Activated naive CD8-positive, alpha-beta T cell treated with anti-CD3 and anti-CD28 coated beads, Interleukin-2, amount 50 U/mL, for 24 hours (primary cell): ENCODE measurements around the gene KLHL36.
A peak's percentile ranks its signal among the peaks of the same experiment; 100 is the strongest.

ENCODE experiments used
- ATAC-seq: fragments of 150-1000 bp; cut with Tn5 transposase; one replicate; pipeline ENCODE4 v1.10.0; 2021
- DNase-seq: peaks from one replicate; pipeline ENCODE4 v3.0.0; 2021
- H3K27ac Mint-ChIP-seq: one replicate; pipeline ENCODE4 v1.8.0; 2021; ENCODE audit warnings: mild to moderate bottlenecking, mixed read lengths
- H3K27me3 Mint-ChIP-seq: one replicate; pipeline ENCODE4 v1.8.0; 2021; ENCODE audit warnings: mixed read lengths
- H3K36me3 Mint-ChIP-seq: one replicate; pipeline ENCODE4 v1.8.0; 2021; ENCODE audit warnings: low read depth, mixed read lengths
- H3K4me1 Mint-ChIP-seq: one replicate; pipeline ENCODE4 v1.8.0; 2021; ENCODE audit warnings: mixed read lengths
- H3K4me3 Mint-ChIP-seq: one replicate; pipeline ENCODE4 v1.8.0; 2021; ENCODE audit warnings: mild to moderate bottlenecking, moderate library complexity, mixed read lengths
- H3K9me3 Mint-ChIP-seq: one replicate; pipeline ENCODE4 v1.8.0; 2021; ENCODE audit warnings: mixed read lengths

The KLHL36 gene

DNA sequence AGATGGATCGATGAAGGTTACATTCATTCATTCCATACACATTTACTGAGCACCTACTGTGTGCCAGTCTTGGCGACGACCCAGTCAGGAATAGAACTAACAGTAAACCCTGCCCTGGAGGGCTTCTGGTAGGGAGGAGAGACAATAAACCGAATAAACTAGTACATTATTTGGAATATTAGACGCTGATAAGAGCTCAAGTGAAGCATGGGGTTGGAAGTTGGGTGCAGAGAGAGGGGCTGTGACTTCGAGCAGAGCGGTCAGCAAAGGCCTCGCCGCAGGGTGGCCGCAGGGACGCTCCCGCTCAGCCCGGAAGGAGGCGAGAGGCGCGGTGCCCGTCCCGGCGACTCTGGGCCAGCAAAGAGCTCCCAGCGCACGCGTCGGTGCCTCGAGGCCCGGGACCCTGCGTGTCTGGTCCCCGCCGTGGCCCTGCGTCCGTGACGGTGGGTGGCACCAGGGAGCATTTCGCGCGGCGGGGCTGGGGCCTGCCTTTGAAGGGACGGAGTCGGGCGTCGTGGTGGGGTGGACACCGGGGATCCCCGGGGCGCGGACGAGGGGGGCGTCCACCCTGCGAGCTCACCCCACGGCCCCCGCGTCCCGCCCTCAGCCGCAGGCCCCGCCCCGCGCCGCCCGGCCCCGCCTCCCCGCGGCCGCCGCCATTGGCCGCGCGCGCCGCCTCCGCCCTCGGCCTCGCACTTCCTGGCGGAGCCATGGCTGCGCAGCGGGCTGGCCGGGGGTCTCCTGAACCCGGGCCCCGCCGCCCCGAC is at the start of gene KLHL36:
Gene KLHL36 (plus strand): TSS at position 684 of the 767 bp plus-strand sequence. CDS start 2,357 bp downstream, outside the sequence.
- Mint-ChIP-seq H3K27ac (peak within 1 kb of the TSS; percentile 89), H3K36me3 (peaks cover 17% of the 10 kb centered on the region), H3K4me3 (peak within 1 kb of the TSS; percentile 87), H3K4me1 (peaks cover 47% of the 10 kb centered on the region), H3K27me3 (peaks cover 7% of the 10 kb centered on the region), H3K9me3 (no peaks in the 10 kb centered on the region)
- ATAC-seq (peak; percentile 82), DNase-seq (peak; percentile 78)

GRCh38 chr16:84599521-84600202 is 48.6 kb upstream of the KLHL36 start:
- H3K27me3 Mint-ChIP-seq, result no peaks in the 10 kb centered on the region
- no peaks in the 10 kb centered on the region for H3K9me3 Mint-ChIP-seq
- peak overlapping the region; percentile 98 for H3K27ac Mint-ChIP-seq
- peaks cover 44% of the 10 kb centered on the region for H3K36me3 Mint-ChIP-seq
- peaks cover 92% of the 10 kb centered on the region for H3K4me1 Mint-ChIP-seq
- DNase-seq (peak; percentile 75), ATAC-seq (peak; percentile 69)
- H3K4me3 Mint-ChIP-seq, result peak overlapping the region; percentile 77

GRCh38 chr16:84600343-84601229 is 47.7 kb upstream of the KLHL36 start:
- Mint-ChIP-seq H3K4me1 (peaks cover 92% of the 10 kb centered on the region), H3K9me3 (no peaks in the 10 kb centered on the region), H3K4me3 (peak overlapping the region; percentile 77), H3K36me3 (peaks cover 39% of the 10 kb centered on the region), H3K27ac (peak overlapping the region; percentile 98), H3K27me3 (no peaks in the 10 kb centered on the region)
- no peak for DNase-seq
- peak; percentile 61 for ATAC-seq

- peak; percentile 57 for DNase-seq
- H3K4me3 Mint-ChIP-seq, result peak overlapping the region; percentile 61
- H3K27me3 Mint-ChIP-seq, result no peaks in the 10 kb centered on the region
- peaks cover 92% of the 10 kb centered on the region for H3K4me1 Mint-ChIP-seq
- peaks cover 3% of the 10 kb centered on the region for H3K9me3 Mint-ChIP-seq
- peak; percentile 15 for ATAC-seq
- peak overlapping the region; percentile 78 for H3K27ac Mint-ChIP-seq
- peaks cover 41% of the 10 kb centered on the region for H3K36me3 Mint-ChIP-seq
Observed at GRCh38 chr16:84603140-84603816, 45.0 kb upstream of the KLHL36 start.

DNA sequence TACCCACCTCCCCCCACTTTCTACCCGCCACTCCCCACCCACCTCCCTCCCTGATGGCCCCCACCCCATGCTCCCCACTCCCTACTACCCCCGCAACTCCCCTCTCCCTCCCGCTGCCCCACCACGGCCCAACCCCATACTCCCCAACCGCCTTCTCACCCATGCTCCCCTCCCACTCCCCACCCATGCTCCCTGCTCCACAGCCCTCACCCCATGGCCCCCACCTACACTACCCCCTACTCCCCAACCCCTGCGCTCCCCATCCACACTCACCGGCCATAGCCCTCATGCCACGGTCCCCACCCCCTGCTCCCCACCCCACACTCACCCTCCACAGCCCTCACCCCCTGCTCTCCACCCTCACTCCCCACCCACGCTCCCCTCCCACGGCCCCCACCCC is 44.4 kb upstream of the KLHL36 start:
- no peak overlapping the region for H3K4me3 Mint-ChIP-seq
- peak overlapping the region; percentile 77 for H3K27ac Mint-ChIP-seq
- H3K9me3 Mint-ChIP-seq, result peaks cover 3% of the 10 kb centered on the region
- no peaks in the 10 kb centered on the region for H3K27me3 Mint-ChIP-seq
- peaks cover 95% of the 10 kb centered on the region for H3K4me1 Mint-ChIP-seq
- no peak for DNase-seq
- no peak for ATAC-seq
- H3K36me3 Mint-ChIP-seq, result peaks cover 40% of the 10 kb centered on the region

DNA sequence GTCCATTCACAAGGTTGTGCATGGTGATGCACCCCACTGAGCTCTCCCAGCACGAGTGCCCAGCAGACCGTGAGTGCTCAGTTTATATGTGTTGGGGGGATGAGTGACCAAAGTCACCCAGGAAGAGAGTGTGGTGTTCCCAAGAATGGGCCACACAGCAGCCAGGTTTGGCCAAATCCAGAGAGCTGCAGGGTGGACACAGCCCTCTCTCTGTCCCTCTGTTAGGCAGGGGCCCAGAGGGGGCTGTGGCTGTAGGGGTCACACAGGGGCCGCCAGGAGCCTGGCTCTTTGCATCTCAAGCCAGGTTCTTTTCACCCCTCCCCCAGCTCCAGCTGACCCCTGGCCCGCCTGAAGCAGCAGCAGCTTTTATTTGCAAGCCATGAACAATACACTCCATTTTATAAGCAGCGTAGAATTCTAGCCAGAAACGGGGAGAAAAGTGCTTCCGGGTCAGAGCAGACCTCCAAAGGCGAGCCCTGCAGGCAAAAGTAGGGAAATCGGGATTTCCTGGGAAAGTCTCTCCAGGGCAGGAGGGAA is 43.8 kb upstream of the KLHL36 start:
- H3K4me3 Mint-ChIP-seq, result no peak overlapping the region
- H3K27me3 Mint-ChIP-seq, result no peaks in the 10 kb centered on the region
- peak overlapping the region; percentile 77 for H3K27ac Mint-ChIP-seq
- no peak for DNase-seq
- H3K4me1 Mint-ChIP-seq, result peaks cover 95% of the 10 kb centered on the region
- peaks cover 41% of the 10 kb centered on the region for H3K36me3 Mint-ChIP-seq
- H3K9me3 Mint-ChIP-seq, result peaks cover 3% of the 10 kb centered on the region
- ATAC-seq, result no peak

- no peak overlapping the region for H3K4me3 Mint-ChIP-seq
- peaks cover 48% of the 10 kb centered on the region for H3K36me3 Mint-ChIP-seq
- no peaks in the 10 kb centered on the region for H3K27me3 Mint-ChIP-seq
- H3K9me3 Mint-ChIP-seq, result peaks cover 3% of the 10 kb centered on the region
- no peak for DNase-seq
- no peak overlapping the region for H3K27ac Mint-ChIP-seq
- H3K4me1 Mint-ChIP-seq, result peaks cover 95% of the 10 kb centered on the region
- ATAC-seq, result no peak
Observed at GRCh38 chr16:84605339-84605848, 42.9 kb upstream of the KLHL36 start.

DNA sequence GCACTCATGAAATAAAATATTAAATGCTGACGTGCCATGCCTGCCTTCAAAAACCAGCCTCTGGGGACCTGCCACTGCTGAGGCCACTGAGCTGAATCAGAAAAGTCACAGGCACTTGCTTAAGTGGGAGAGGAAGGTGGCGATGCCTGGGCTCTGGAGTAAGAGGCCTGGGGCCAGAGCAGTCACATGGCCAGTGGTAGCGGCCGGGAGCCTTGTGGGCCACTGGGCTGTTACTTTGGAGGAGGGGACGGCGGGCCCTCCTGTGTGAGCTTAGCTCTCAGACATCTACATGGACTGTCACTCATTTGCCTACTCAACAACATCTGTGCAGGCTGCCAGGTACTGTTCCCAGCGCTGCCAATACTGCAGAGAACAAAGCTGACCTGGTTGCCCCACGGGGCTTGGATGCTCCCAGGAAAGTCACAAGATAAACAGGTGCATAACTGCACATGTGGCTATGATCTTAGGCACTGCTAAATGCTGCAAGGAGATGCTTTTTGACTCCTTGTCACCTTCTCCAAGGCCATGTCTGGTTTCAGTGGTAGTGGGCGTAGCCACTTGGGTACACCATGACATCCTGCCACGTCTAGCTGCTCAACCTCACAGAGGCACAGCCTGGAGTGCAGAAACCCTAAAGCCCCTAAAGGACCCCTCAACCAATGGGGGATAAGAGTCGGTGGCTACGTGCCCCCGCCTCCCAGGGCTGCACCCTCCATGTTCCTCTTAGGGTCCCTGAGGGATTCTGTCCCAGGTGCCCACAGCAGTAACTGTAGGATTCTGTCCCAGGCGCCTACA is 42.0 kb upstream of the KLHL36 start:
- ATAC-seq, result peak; percentile 44
- Mint-ChIP-seq H3K27ac (peak overlapping the region; percentile 62), H3K36me3 (peaks cover 57% of the 10 kb centered on the region), H3K4me1 (peaks cover 95% of the 10 kb centered on the region), H3K27me3 (no peaks in the 10 kb centered on the region), H3K4me3 (no peak overlapping the region), H3K9me3 (peaks cover 8% of the 10 kb centered on the region)
- DNase-seq, result no peak

- Mint-ChIP-seq H3K36me3 (peaks cover 64% of the 10 kb centered on the region), H3K4me3 (no peak overlapping the region), H3K4me1 (peaks cover 95% of the 10 kb centered on the region), H3K27ac (peak overlapping the region; percentile 62), H3K9me3 (peaks cover 8% of the 10 kb centered on the region), H3K27me3 (no peaks in the 10 kb centered on the region)
- DNase-seq (no peak), ATAC-seq (no peak)
Observed at GRCh38 chr16:84607061-84607460, 41.2 kb upstream of the KLHL36 start.

DNA sequence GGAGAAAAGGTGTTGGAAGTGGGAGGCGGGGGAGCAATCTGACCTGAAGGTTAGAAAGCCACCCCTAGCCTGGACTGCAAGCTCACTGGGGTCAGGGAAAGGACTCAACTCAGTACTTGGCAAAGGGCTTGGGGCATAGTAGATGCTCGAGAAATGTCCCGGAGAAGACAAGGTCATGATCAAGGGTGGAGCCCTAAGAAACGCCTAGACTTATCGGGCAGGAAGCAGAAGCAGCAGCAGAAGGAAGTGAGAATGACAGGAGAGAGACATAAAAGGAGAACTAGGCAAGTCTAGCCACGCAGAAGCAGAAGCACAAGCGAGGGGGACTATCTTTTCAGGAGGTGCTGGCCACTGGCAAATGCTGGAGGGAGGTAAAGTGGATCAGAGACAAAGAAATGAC is 40.6 kb upstream of the KLHL36 start:
- DNase-seq, result no peak
- peak overlapping the region; percentile 48 for H3K4me3 Mint-ChIP-seq
- H3K27ac Mint-ChIP-seq, result peak overlapping the region; percentile 61
- ATAC-seq, result no peak
- peaks cover 8% of the 10 kb centered on the region for H3K9me3 Mint-ChIP-seq
- no peaks in the 10 kb centered on the region for H3K27me3 Mint-ChIP-seq
- peaks cover 69% of the 10 kb centered on the region for H3K36me3 Mint-ChIP-seq
- peaks cover 94% of the 10 kb centered on the region for H3K4me1 Mint-ChIP-seq

GRCh38 chr16:84608282-84608681 is 40.0 kb upstream of the KLHL36 start:
- Mint-ChIP-seq H3K27ac (peak overlapping the region; percentile 61), H3K27me3 (no peaks in the 10 kb centered on the region), H3K36me3 (peaks cover 69% of the 10 kb centered on the region), H3K9me3 (peaks cover 8% of the 10 kb centered on the region), H3K4me1 (peaks cover 94% of the 10 kb centered on the region), H3K4me3 (peak overlapping the region; percentile 48)
- DNase-seq (no peak), ATAC-seq (no peak)

- peak overlapping the region; percentile 73 for H3K27ac Mint-ChIP-seq
- no peaks in the 10 kb centered on the region for H3K27me3 Mint-ChIP-seq
- H3K4me1 Mint-ChIP-seq, result peaks cover 98% of the 10 kb centered on the region
- H3K9me3 Mint-ChIP-seq, result peaks cover 8% of the 10 kb centered on the region
- H3K4me3 Mint-ChIP-seq, result peak overlapping the region; percentile 38
- no peak for DNase-seq
- peaks cover 77% of the 10 kb centered on the region for H3K36me3 Mint-ChIP-seq
- peak; percentile 29 for ATAC-seq
Observed at GRCh38 chr16:84609563-84610177, 38.6 kb upstream of the KLHL36 start.

- DNase-seq, result no peak
- Mint-ChIP-seq H3K4me1 (peaks cover 98% of the 10 kb centered on the region), H3K9me3 (peaks cover 8% of the 10 kb centered on the region), H3K36me3 (peaks cover 82% of the 10 kb centered on the region), H3K27ac (peak overlapping the region; percentile 73), H3K27me3 (no peaks in the 10 kb centered on the region), H3K4me3 (no peak overlapping the region)
- no peak for ATAC-seq
Observed at GRCh38 chr16:84610376-84610775, 37.9 kb upstream of the KLHL36 start.
